Epithelial cell of esophagus (primary cell): Measurements from ENCODE around the gene FBLN5.

Experiments
- DNase-seq: peaks from one replicate; pipeline ENCODE4 v3.0.0; 2010; ENCODE audit warnings: low read depth
- H3K4me3 ChIP-seq: 2 replicates; pipeline ENCODE4 v1.5.1; 2011; ENCODE audit warnings: mild to moderate bottlenecking, low read length, control low read depth
- CTCF ChIP-seq: IDR thresholded peaks from 2 replicates; pipeline ENCODE4 v1.5.1; 2011; ENCODE audit warnings: low read depth, mild to moderate bottlenecking, low read length, control low read depth, inconsistent platforms; ENCODE audit not compliant: insufficient read depth; ENCODE audit errors: missing control alignments

FBLN5 gene

GRCh38 chr14:91947475-91948184 is at the start of gene FBLN5:
TSS of gene FBLN5 (minus strand) at chr14:91947694. CDS start at chr14:91947229, 465 bp downstream.
- peak within 1 kb of the TSS; percentile 43 for H3K4me3 ChIP-seq
- TF ChIP-seq CTCF: no peak
- DNase-seq: peak; percentile 51

GRCh38 chr14:91996948-91997371 is 49.5 kb upstream of the FBLN5 start:
- peak; percentile 65 for TF ChIP-seq CTCF
- peak; percentile 62 for DNase-seq
- no peak overlapping the region for H3K4me3 ChIP-seq

GRCh38 chr14:91987192-91987591 is 39.7 kb upstream of the FBLN5 start:
- DNase-seq: no peak
- H3K4me3 ChIP-seq: no peak overlapping the region
- TF ChIP-seq CTCF: no peak

GRCh38 chr14:91985521-91986255 is 38.2 kb upstream of the FBLN5 start:
- peak; percentile 28 for DNase-seq
- no peak for TF ChIP-seq CTCF
- H3K4me3 ChIP-seq: no peak overlapping the region

GRCh38 chr14:91985008-91985407 is 37.5 kb upstream of the FBLN5 start:
- DNase-seq: peak; percentile 14
- H3K4me3 ChIP-seq: no peak overlapping the region
- TF ChIP-seq CTCF: no peak

GRCh38 chr14:91983588-91983987 is 36.1 kb upstream of the FBLN5 start:
- H3K4me3 ChIP-seq: no peak overlapping the region
- DNase-seq: no peak
- TF ChIP-seq CTCF: no peak
